Pulmonary artery endothelial cell (primary cell): ENCODE measurements around the gene RPS13. TPM values are rescaled to one million over a fixed set of nuclear protein-coding genes. Genes with fewer than 3 reads are reported as not detected.
"Not testable (repeated sequence)": the region's sequence is repeated elsewhere in the genome, so short reads cannot be mapped to it uniquely, and the experiment has no call there.

Experiments used
- DNase-seq: peaks from one replicate; pipeline ENCODE4 v3.0.0-alpha.2; 2011; ENCODE audit warnings: low read depth, low spot score
- total RNA-seq: library from RNA; depleted of rRNA; stranded (reverse); fragments of >200 nt; gene quantifications from 2 replicates; pipeline ENCODE4 v1.2.3, GENCODE V29; 2014

Gene RPS13
- total RNA-seq, 1 donor from 2014 or later = 1,127 TPM

DNA sequence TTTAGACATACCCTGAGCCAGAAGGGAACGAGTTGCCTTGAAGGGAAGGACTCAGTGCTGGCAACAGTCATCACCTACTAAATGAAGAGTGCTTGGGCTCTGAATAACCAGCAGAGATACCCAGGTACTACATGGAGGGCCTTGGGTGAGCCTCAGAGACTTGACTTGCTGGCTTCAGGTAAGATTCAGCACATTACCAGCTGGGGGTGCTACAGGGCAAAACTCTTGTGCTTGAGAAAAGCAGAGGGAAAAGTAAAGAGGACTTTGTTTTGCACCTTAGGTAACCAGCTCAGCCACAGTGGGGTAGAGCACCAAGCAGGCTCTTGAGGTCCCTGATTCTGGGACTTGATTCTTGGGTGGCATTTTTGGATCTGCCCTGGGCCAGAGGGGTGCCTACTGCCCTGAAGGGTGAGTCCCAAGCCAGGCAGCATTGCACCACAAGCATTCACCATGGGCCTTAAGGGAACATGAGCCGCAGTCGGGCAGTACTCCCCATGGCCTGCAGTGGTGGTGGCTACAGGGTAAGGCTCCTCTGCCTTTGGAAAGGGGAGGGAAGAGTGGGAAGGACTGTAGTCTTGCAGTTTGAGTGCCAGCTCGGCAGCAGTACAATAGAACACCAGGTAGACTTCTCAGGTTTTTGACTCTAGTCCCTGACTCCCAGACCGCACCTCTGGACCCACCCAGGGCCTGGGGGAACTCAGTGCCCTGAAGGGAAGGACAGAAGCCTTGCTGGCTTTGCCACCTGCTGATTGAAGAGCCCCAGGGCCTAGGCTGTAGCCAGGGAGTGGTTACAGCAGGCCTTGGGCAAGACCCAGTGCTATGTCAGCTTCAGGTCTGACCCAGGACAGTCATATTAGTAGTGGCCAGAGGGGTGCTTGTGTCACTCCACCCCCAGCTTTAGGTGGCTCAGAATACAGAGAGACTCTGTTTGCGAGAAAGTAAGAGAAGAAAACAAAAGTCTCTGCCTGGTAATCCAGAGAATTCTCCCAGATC, 40.5 kb downstream of the RPS13 start:
- DNase-seq = no peak

DNA sequence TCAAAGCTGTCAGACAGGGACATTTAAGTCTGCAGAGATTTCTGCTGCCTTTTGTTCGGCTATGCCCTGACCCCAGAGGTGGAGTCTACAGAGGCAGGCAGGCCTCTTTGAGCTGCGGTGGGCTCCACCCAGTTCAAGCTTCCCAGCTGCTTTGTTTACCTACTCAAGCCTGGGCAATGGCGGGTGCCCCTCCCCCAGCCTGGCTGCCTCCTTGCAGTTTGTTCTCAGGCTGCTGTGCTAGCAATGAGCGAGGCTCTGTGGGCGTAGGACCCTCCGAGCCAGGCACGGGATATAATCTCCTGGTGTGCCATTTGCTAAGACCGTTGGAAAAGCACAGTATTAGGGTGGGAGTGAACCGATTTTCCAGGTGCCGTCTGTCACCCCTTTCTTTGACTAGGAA, 43.4 kb downstream of the RPS13 start:
- not testable (repeated sequence) for DNase-seq

GRCh38 chr11:17026487-17027082, 50.9 kb downstream of the RPS13 start:
- DNase-seq = no peak

DNA sequence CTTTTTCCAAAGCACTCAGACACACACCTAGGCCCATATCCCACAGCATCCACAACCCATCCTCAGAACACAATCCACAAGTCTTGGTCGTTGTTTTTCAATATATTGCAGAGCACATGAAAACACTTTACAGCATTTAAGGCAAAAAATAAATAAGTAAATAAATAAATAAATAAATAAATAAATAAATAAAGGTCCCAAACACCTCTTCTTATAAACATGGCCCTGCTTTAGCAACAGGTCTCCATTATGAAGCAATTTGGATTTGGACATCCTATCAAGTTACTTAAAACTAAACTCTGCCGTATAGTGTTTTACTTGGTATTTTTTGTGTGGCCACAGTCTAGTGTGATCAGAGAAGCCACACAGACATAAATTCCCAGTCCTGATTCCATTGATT, 52.5 kb downstream of the RPS13 start:
- no peak for DNase-seq

Other genes with a start within 250 kb of the RPS13 start
- gene PLEKHA7, start 63.3 kb downstream of the RPS13 start, total RNA-seq = 0.20 and 0.56 TPM in 2 replicates
- gene PIK3C2A, start 130.3 kb upstream of the RPS13 start, total RNA-seq = 130 and 241 TPM in 2 replicates
- 102 and 114 TPM in 2 replicates for gene NUCB2, start 199.1 kb upstream of the RPS13 start, total RNA-seq